DOHH2 (cell line): ENCODE data around the gene TSPYL4.

Source experiments
- H3F3A ChIP-seq: fragments of 200-600 bp; sonication (generic), shearing (Covaris generic); 2 replicates; pipeline ENCODE4 v1.6.0; 2016; ENCODE audit warnings: antibody characterized with exemption, mild to moderate bottlenecking; ENCODE audit not compliant: control insufficient read depth, insufficient read depth
- H3K27ac ChIP-seq: fragments of 200-600 bp; sonication (generic); 2 replicates; pipeline ENCODE4 v1.5.1; 2014; ENCODE audit warnings: low read depth, mild to moderate bottlenecking, low read length, moderate library complexity
- H3K27me3 ChIP-seq: fragments of 200-600 bp; sonication (generic); 2 replicates; pipeline ENCODE4 v1.6.1; 2014; ENCODE audit warnings: mild to moderate bottlenecking, low read length, mixed read lengths; ENCODE audit not compliant: control insufficient read depth
- H3K36me3 ChIP-seq: fragments of 200-600 bp; sonication (generic); 2 replicates; pipeline ENCODE4 v1.6.1; 2014; ENCODE audit warnings: mild to moderate bottlenecking, low read length, moderate library complexity, mixed read lengths; ENCODE audit not compliant: control insufficient read depth
- H3K4me1 ChIP-seq: fragments of 200-600 bp; sonication (generic); 2 replicates; pipeline ENCODE4 v1.6.1; 2014; ENCODE audit warnings: mild to moderate bottlenecking, low read length, mixed read lengths; ENCODE audit not compliant: control insufficient read depth
- H3K4me2 ChIP-seq: fragments of 200-600 bp; sonication (generic); 2 replicates; pipeline ENCODE4 v1.6.0; 2014; ENCODE audit warnings: mild to moderate bottlenecking, low read length, moderate library complexity
- H3K4me3 ChIP-seq: fragments of 200-600 bp; sonication (generic); 2 replicates; pipeline ENCODE4 v1.5.1; 2014; ENCODE audit warnings: mild to moderate bottlenecking, low read length, mixed read lengths
- H3K79me2 ChIP-seq: fragments of 200-600 bp; sonication (generic); 2 replicates; pipeline ENCODE4 v1.6.1; 2014; ENCODE audit warnings: mild to moderate bottlenecking, low read length, mixed read lengths; ENCODE audit not compliant: control insufficient read depth
- H3K9me2 ChIP-seq: fragments of 200-600 bp; sonication (generic); replicated peaks from 2 replicates; pipeline ENCODE4 v1.6.1; 2014; ENCODE audit warnings: mild to moderate bottlenecking, low read length, mixed read lengths; ENCODE audit not compliant: control insufficient read depth
- H3K9me3 ChIP-seq: fragments of 200-600 bp; sonication (generic); 2 replicates; pipeline ENCODE4 v1.6.1; 2014; ENCODE audit warnings: antibody characterized with exemption, low read length, mixed read lengths; ENCODE audit not compliant: control insufficient read depth, insufficient read depth
- H4K20me1 ChIP-seq: fragments of 200-600 bp; sonication (generic); 2 replicates; pipeline ENCODE4 v1.6.0; 2014; ENCODE audit warnings: low read depth, mild to moderate bottlenecking, antibody characterized with exemption, low read length, moderate library complexity; ENCODE audit not compliant: control insufficient read depth, insufficient read depth
- CTCF ChIP-seq: fragments of 200-600 bp; sonication (generic); IDR thresholded peaks from one replicate; pipeline ENCODE4 v1.5.1; 2014; ENCODE audit warnings: antibody characterized with exemption, mild to moderate bottlenecking, low read depth, low read length; ENCODE audit not compliant: poor library complexity, severe bottlenecking
- EZH2phosphoT487 ChIP-seq: fragments of 200-600 bp; sonication (generic); IDR thresholded peaks from 2 replicates; pipeline ENCODE4 v1.6.1; 2017; ENCODE audit warnings: borderline replicate concordance, mild to moderate bottlenecking, antibody characterized with exemption, low read length, moderate library complexity, mixed read lengths

Gene TSPYL4

GRCh38 chr6:116251568-116252384, 2.1 kb downstream of the TSPYL4 start:
- no peaks in the 10 kb centered on the region for H3K9me2 ChIP-seq
- H3F3A ChIP-seq = no peaks in the 10 kb centered on the region; the same call in 1 of the 2 replicates
- no peak overlapping the region for H3K27ac ChIP-seq
- no peak for TF ChIP-seq EZH2phosphoT487
- TF ChIP-seq CTCF = no peak
- peak overlapping the region; percentile 92 for H3K4me2 ChIP-seq
- no peaks in the 10 kb centered on the region for H3K27me3 ChIP-seq
- H3K4me3 ChIP-seq = peak overlapping the region; percentile 92
- no peaks in the 10 kb centered on the region for H3K9me3 ChIP-seq
- no peaks in the 10 kb centered on the region for H4K20me1 ChIP-seq
- H3K36me3 ChIP-seq = peaks cover 19% of the 10 kb centered on the region
- peaks cover 55% of the 10 kb centered on the region for H3K79me2 ChIP-seq
- peaks cover 46% of the 10 kb centered on the region for H3K4me1 ChIP-seq

- no peaks in the 10 kb centered on the region for H4K20me1 ChIP-seq
- H3K36me3 ChIP-seq = peaks cover 16% of the 10 kb centered on the region
- H3F3A ChIP-seq = no peaks in the 10 kb centered on the region
- H3K4me3 ChIP-seq = no peak overlapping the region
- H3K9me2 ChIP-seq = no peaks in the 10 kb centered on the region
- TF ChIP-seq CTCF (no peak), EZH2phosphoT487 (no peak)
- H3K27ac ChIP-seq = no peak overlapping the region
- H3K27me3 ChIP-seq = no peaks in the 10 kb centered on the region
- no peaks in the 10 kb centered on the region for H3K9me3 ChIP-seq
- H3K4me2 ChIP-seq = no peak overlapping the region
- H3K4me1 ChIP-seq = peaks cover 34% of the 10 kb centered on the region
- peaks cover 35% of the 10 kb centered on the region for H3K79me2 ChIP-seq
Measured at GRCh38 chr6:116248577-116248976, 5.3 kb downstream of the TSPYL4 start.

- H3K79me2 ChIP-seq = peaks cover 22% of the 10 kb centered on the region
- no peak overlapping the region for H3K27ac ChIP-seq
- no peaks in the 10 kb centered on the region for H3F3A ChIP-seq
- H4K20me1 ChIP-seq = no peaks in the 10 kb centered on the region
- peaks cover 10% of the 10 kb centered on the region for H3K36me3 ChIP-seq
- H3K27me3 ChIP-seq = no peaks in the 10 kb centered on the region
- no peaks in the 10 kb centered on the region for H3K9me2 ChIP-seq
- peaks cover 24% of the 10 kb centered on the region for H3K4me1 ChIP-seq
- H3K9me3 ChIP-seq = no peaks in the 10 kb centered on the region
- TF ChIP-seq EZH2phosphoT487 = no peak
- no peak for TF ChIP-seq CTCF
- H3K4me2 ChIP-seq = no peak overlapping the region
- no peak overlapping the region for H3K4me3 ChIP-seq
Measured at GRCh38 chr6:116247285-116247684, 6.6 kb downstream of the TSPYL4 start.
